ENCODE measurements around the gene ZNF536. TPM values are rescaled to one million over a fixed set of nuclear protein-coding genes. Genes with fewer than 3 reads are reported as not detected.

The ZNF536 gene
- polyA plus RNA-seq, 1 of the 3 experiments (the other 2 are of a cell fraction) = 0.41 TPM

DNA sequence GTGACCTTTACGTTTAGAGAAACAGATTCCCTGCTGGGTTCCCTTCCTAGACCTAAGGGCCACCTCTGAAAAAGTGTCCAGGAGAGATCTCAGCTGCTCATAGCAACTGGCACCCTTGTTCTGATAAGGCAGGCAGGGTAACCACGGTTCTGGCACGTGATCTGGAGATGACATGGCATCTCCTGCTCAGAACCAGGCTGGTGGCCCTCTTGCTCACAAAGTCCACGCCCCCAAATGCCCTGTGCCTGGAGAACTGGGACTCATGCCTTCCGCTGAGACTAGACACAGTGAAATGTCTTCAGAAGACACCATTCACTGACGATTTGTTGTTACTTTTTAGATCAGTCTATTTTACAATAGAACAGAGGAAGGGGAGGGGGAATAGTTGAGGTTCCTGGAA lies 174.1 kb downstream of the ZNF536 start:
- ChIA-PET CTCF (interaction anchor here (0.7 to 1.0 kb wide), 2 partner anchors 9 to 120 kb away, joined by 3 read pairs; no protein-coding TSS in a partner anchor), POLR2A (no interaction called here)
- H3K36me3 ChIP-seq (replicated peaks in 1 of 2; ENCODE audit: control insufficient read depth in 1 of 2, insufficient read depth in 2 of 2, low read length in 1 of 2) = no peaks in the 10 kb centered on the region
- no peak overlapping the region for H3K9ac ChIP-seq
- no peaks in the 10 kb centered on the region for H3K79me2 ChIP-seq (ENCODE audit: insufficient read depth)
- H3K4me2 ChIP-seq = no peak overlapping the region
- no peak overlapping the region for H3K4me3 ChIP-seq (ENCODE audit: low read depth in 2 of 2, low read length in 1 of 2)
- H3K9me3 ChIP-seq = no peaks in the 10 kb centered on the region
- no peak for DNase-seq
- TF ChIP-seq FOXJ3 (CRISPR knock-in tag; IDR thresholded peaks at IDR 0.05) (no peak), EZH2phosphoT487 (IDR thresholded peaks at IDR 0.05; ENCODE audit: borderline replicate concordance, low read depth) (no peak)
- TF ChIP-seq, protein P1, sequence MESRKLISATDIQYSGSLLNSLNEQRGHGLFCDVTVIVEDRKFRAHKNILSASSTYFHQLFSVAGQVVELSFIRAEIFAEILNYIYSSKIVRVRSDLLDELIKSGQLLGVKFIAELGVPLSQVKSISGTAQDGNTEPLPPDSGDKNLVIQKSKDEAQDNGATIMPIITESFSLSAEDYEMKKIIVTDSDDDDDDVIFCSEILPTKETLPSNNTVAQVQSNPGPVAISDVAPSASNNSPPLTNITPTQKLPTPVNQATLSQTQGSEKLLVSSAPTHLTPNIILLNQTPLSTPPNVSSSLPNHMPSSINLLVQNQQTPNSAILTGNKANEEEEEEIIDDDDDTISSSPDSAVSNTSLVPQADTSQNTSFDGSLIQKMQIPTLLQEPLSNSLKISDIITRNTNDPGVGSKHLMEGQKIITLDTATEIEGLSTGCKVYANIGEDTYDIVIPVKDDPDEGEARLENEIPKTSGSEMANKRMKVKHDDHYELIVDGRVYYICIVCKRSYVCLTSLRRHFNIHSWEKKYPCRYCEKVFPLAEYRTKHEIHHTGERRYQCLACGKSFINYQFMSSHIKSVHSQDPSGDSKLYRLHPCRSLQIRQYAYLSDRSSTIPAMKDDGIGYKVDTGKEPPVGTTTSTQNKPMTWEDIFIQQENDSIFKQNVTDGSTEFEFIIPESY (IDR thresholded peaks at IDR 0.05; ENCODE audit: borderline replicate concordance, low read depth) = no peak
- no peaks in the 10 kb centered on the region for H3K27me3 ChIP-seq (ENCODE audit: insufficient read depth)
- H3F3A ChIP-seq (replicated peaks; ENCODE audit: insufficient read depth) = no peaks in the 10 kb centered on the region
- H3K27ac ChIP-seq (ENCODE audit: low read depth in 2 of 2, low read length in 1 of 2) = no peak overlapping the region
- no peaks in the 10 kb centered on the region for H4K20me1 ChIP-seq (ENCODE audit: insufficient read depth)
- H3K4me1 ChIP-seq (ENCODE audit: control insufficient read depth in 1 of 2, insufficient read depth in 2 of 2, low read depth in 1 of 2, low read length in 1 of 2) = peaks cover 0 to 11% of the 10 kb centered on the region in 2 experiments; a peak in 1 of 4 replicates
- H2AFZ ChIP-seq (ENCODE audit: low read depth) = no peak overlapping the region
- WGBS (ENCODE audit: low lambda C conversion rate) = 20% methylated on average over 6 of the region's 6 CpGs
- H3K9me2 ChIP-seq = no peaks in the 10 kb centered on the region

DNA sequence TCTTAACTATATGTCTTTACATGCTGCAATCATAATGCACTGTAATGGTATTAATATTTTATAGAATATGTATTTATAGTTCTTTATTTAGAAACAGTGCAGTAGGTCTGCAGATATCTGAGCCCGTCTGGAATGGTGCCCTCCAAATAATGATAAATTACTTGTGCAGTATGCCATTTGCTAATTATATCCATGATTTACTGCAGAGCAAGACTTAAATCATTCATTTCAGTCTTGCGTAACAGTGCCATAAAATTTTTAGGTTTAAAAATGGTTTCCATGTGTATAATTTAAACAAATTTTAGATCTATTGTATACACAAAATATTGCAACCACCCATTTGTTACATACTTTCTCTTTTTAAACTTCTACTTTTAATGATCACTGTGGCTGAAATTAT lies 175.1 kb downstream of the ZNF536 start:
- Histone ChIP-seq H3F3A (replicated peaks; ENCODE audit: insufficient read depth) (no peaks in the 10 kb centered on the region), H3K9me3 (no peaks in the 10 kb centered on the region), H3K4me1 (ENCODE audit: control insufficient read depth in 1 of 2, insufficient read depth in 2 of 2, low read depth in 1 of 2, low read length in 1 of 2) (peaks cover 0 to 11% of the 10 kb centered on the region in 2 experiments; a peak in 1 of 4 replicates), H3K27ac (ENCODE audit: low read depth in 2 of 2, low read length in 1 of 2) (no peak overlapping the region), H3K9me2 (no peaks in the 10 kb centered on the region), H2AFZ (ENCODE audit: low read depth) (no peak overlapping the region), H3K79me2 (ENCODE audit: insufficient read depth) (no peaks in the 10 kb centered on the region), H3K27me3 (ENCODE audit: insufficient read depth) (no peaks in the 10 kb centered on the region), H3K36me3 (replicated peaks in 1 of 2; ENCODE audit: control insufficient read depth in 1 of 2, insufficient read depth in 2 of 2, low read length in 1 of 2) (no peaks in the 10 kb centered on the region), H3K4me3 (ENCODE audit: low read depth in 2 of 2, low read length in 1 of 2) (no peak overlapping the region), H3K9ac (no peak overlapping the region), H4K20me1 (ENCODE audit: insufficient read depth) (no peaks in the 10 kb centered on the region), H3K4me2 (no peak overlapping the region)
- DNase-seq = no peak
- ChIA-PET POLR2A (no interaction called here), CTCF (interaction anchor here (1.3 kb wide), 1 partner anchor 34 kb away, joined by 3 read pairs; no protein-coding TSS in a partner anchor)
- whole genome bisulfite sequencing (ENCODE audit: low lambda C conversion rate) = 47% methylated on average over 2 of the region's 2 CpGs
- no peak for TF ChIP-seq USF2 (IDR thresholded peaks at IDR 0.05; ENCODE audit: borderline replicate concordance, low read depth, low read length)
- TF ChIP-seq SIN3A (IDR thresholded peaks at IDR 0.05; ENCODE audit: borderline replicate concordance, low read depth, low read length) = no peak
- no peak for TF ChIP-seq RAD21 (IDR thresholded peaks at IDR 0.05; ENCODE audit: low read length)
- no peak for TF ChIP-seq FOXJ3 (CRISPR knock-in tag; IDR thresholded peaks at IDR 0.05)
- no peak for TF ChIP-seq JUND (IDR thresholded peaks at IDR 0.05)
- no peak for TF ChIP-seq NFIC (IDR thresholded peaks at IDR 0.05; ENCODE audit: borderline replicate concordance)
- TF ChIP-seq TEAD4 (IDR thresholded peaks at IDR 0.05; ENCODE audit: borderline replicate concordance, insufficient read depth) = no peak
- no peak for TF ChIP-seq ELF1 (IDR thresholded peaks at IDR 0.05)
- no peak for TF ChIP-seq EZH2phosphoT487 (IDR thresholded peaks at IDR 0.05; ENCODE audit: borderline replicate concordance, low read depth)
- TF ChIP-seq PBX3 (IDR thresholded peaks at IDR 0.05) = no peak
- no peak for TF ChIP-seq RFX5 (IDR thresholded peaks at IDR 0.05; ENCODE audit: low read length)
- TF ChIP-seq, protein P2, sequence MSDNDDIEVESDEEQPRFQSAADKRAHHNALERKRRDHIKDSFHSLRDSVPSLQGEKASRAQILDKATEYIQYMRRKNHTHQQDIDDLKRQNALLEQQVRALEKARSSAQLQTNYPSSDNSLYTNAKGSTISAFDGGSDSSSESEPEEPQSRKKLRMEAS (IDR thresholded peaks at IDR 0.05; ENCODE audit: low read depth) = no peak
- TF ChIP-seq RCOR1 (IDR thresholded peaks at IDR 0.05; ENCODE audit: low read length) = no peak
- TF ChIP-seq IRF3 (IDR thresholded peaks at IDR 0.05; ENCODE audit: low read depth, low read length) = no peak
- TF ChIP-seq, protein P3, sequence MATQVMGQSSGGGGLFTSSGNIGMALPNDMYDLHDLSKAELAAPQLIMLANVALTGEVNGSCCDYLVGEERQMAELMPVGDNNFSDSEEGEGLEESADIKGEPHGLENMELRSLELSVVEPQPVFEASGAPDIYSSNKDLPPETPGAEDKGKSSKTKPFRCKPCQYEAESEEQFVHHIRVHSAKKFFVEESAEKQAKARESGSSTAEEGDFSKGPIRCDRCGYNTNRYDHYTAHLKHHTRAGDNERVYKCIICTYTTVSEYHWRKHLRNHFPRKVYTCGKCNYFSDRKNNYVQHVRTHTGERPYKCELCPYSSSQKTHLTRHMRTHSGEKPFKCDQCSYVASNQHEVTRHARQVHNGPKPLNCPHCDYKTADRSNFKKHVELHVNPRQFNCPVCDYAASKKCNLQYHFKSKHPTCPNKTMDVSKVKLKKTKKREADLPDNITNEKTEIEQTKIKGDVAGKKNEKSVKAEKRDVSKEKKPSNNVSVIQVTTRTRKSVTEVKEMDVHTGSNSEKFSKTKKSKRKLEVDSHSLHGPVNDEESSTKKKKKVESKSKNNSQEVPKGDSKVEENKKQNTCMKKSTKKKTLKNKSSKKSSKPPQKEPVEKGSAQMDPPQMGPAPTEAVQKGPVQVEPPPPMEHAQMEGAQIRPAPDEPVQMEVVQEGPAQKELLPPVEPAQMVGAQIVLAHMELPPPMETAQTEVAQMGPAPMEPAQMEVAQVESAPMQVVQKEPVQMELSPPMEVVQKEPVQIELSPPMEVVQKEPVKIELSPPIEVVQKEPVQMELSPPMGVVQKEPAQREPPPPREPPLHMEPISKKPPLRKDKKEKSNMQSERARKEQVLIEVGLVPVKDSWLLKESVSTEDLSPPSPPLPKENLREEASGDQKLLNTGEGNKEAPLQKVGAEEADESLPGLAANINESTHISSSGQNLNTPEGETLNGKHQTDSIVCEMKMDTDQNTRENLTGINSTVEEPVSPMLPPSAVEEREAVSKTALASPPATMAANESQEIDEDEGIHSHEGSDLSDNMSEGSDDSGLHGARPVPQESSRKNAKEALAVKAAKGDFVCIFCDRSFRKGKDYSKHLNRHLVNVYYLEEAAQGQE (IDR thresholded peaks at IDR 0.05; ENCODE audit: low read depth, low read length) = no peak
- TF ChIP-seq CHD2 (IDR thresholded peaks at IDR 0.05; ENCODE audit: low read length, partially characterized antibody) = no peak
- TF ChIP-seq FOSL2 (IDR thresholded peaks at IDR 0.05; ENCODE audit: borderline replicate concordance, low read depth) = no peak
